NCI-H2029 (cell line): ENCODE measurements around the gene XDH.

ENCODE experiments used
- DNase-seq: peaks from one replicate; lab custom pipeline; 2025; lab: John Stamatoyannopoulos, UW

Gene XDH

GRCh38 chr2:31365348-31365747, 49.2 kb downstream of the XDH start:
- no peak for DNase-seq

GRCh38 chr2:31363956-31364750, 50.4 kb downstream of the XDH start:
- DNase-seq = no peak

- DNase-seq = no peak
These were observed 52.0 kb downstream of the XDH start for GRCh38 chr2:31362581-31362980.

- DNase-seq = no peak
These were observed 55.3 kb downstream of the XDH start for GRCh38 chr2:31359229-31359628.

GRCh38 chr2:31354837-31355236, 59.7 kb downstream of the XDH start:
- no peak for DNase-seq

- DNase-seq = no peak
These were observed 61.4 kb downstream of the XDH start for GRCh38 chr2:31353179-31353578.

- DNase-seq = no peak
These were observed 64.9 kb downstream of the XDH start for GRCh38 chr2:31349684-31350083.

- no peak for DNase-seq
These were observed 65.4 kb downstream of the XDH start for GRCh38 chr2:31349160-31349559.

- no peak for DNase-seq
These were observed 65.9 kb downstream of the XDH start for GRCh38 chr2:31348618-31349017.

- no peak for DNase-seq
These were observed 66.8 kb downstream of the XDH start for GRCh38 chr2:31347750-31348149.

GRCh38 chr2:31347319-31347718, 67.2 kb downstream of the XDH start:
- no peak for DNase-seq

- DNase-seq = no peak
These were observed 70.1 kb downstream of the XDH start for GRCh38 chr2:31344447-31344846.

- no peak for DNase-seq
These were observed 73.2 kb downstream of the XDH start for GRCh38 chr2:31341351-31341750.

- DNase-seq = no peak
These were observed 74.8 kb downstream of the XDH start for GRCh38 chr2:31339696-31340095.

- no peak for DNase-seq
These were observed 76.7 kb downstream of the XDH start for GRCh38 chr2:31337860-31338259.

- no peak for DNase-seq
These were observed 77.3 kb downstream of the XDH start for GRCh38 chr2:31337197-31337596.

- no peak for DNase-seq
These were observed 78.5 kb downstream of the XDH start for GRCh38 chr2:31335921-31336585.

- DNase-seq = no peak
These were observed 80.1 kb downstream of the XDH start for GRCh38 chr2:31334311-31335026.

- DNase-seq = peak; percentile 49
These were observed 80.9 kb downstream of the XDH start for GRCh38 chr2:31333527-31334183.

- DNase-seq = no peak
These were observed 81.5 kb downstream of the XDH start for GRCh38 chr2:31333046-31333445.

- DNase-seq = no peak
These were observed 82.0 kb downstream of the XDH start for GRCh38 chr2:31332521-31332920.

- DNase-seq = no peak
These were observed 83.4 kb downstream of the XDH start for GRCh38 chr2:31331156-31331555.
